Measurements from ENCODE around the gene HES3. TPM values are rescaled to one million over a fixed set of nuclear protein-coding genes. Genes with fewer than 3 reads are reported as not detected.

The HES3 gene
- total RNA-seq, 1 donor: not detected

GRCh38 chr1:6248161-6248776, 4.3 kb downstream of the HES3 start:
- Histone ChIP-seq H3K27me3 (ENCODE audit: insufficient read depth, low read length) (peaks cover 56% of the 10 kb centered on the region), H3K4me1 (ENCODE audit: insufficient read depth, low read length) (peaks cover 12% of the 10 kb centered on the region), H3K4me3 (ENCODE audit: low read length) (no peak overlapping the region), H3K9me3 (ENCODE audit: low read depth, low read length) (no peaks in the 10 kb centered on the region)

- Histone ChIP-seq H3K9me3 (ENCODE audit: low read depth, low read length) (no peaks in the 10 kb centered on the region), H3K27me3 (ENCODE audit: insufficient read depth, low read length) (peaks cover 49% of the 10 kb centered on the region), H3K4me3 (ENCODE audit: low read length) (no peak overlapping the region), H3K4me1 (ENCODE audit: insufficient read depth, low read length) (peaks cover 12% of the 10 kb centered on the region)
Observed at GRCh38 chr1:6248932-6249738, 5.2 kb downstream of the HES3 start.

GRCh38 chr1:6249739-6250689, 6.0 kb downstream of the HES3 start:
- peaks cover 12% of the 10 kb centered on the region for H3K4me1 ChIP-seq (ENCODE audit: insufficient read depth, low read length)
- H3K9me3 ChIP-seq (ENCODE audit: low read depth, low read length): no peaks in the 10 kb centered on the region
- peaks cover 43% of the 10 kb centered on the region for H3K27me3 ChIP-seq (ENCODE audit: insufficient read depth, low read length)
- H3K4me3 ChIP-seq (ENCODE audit: low read length): no peak overlapping the region

- no peaks in the 10 kb centered on the region for H3K9me3 ChIP-seq (ENCODE audit: low read depth, low read length)
- peaks cover 5% of the 10 kb centered on the region for H3K4me1 ChIP-seq (ENCODE audit: insufficient read depth, low read length)
- no peak overlapping the region for H3K4me3 ChIP-seq (ENCODE audit: low read length)
- peaks cover 36% of the 10 kb centered on the region for H3K27me3 ChIP-seq (ENCODE audit: insufficient read depth, low read length)
Observed at GRCh38 chr1:6251233-6251632, 7.3 kb downstream of the HES3 start.

GRCh38 chr1:6251681-6252373, 7.8 kb downstream of the HES3 start:
- no peaks in the 10 kb centered on the region for H3K9me3 ChIP-seq (ENCODE audit: low read depth, low read length)
- peaks cover 32% of the 10 kb centered on the region for H3K27me3 ChIP-seq (ENCODE audit: insufficient read depth, low read length)
- H3K4me1 ChIP-seq (ENCODE audit: insufficient read depth, low read length): no peaks in the 10 kb centered on the region
- no peak overlapping the region for H3K4me3 ChIP-seq (ENCODE audit: low read length)

- Histone ChIP-seq H3K27me3 (ENCODE audit: insufficient read depth, low read length) (peaks cover 27% of the 10 kb centered on the region), H3K9me3 (ENCODE audit: low read depth, low read length) (no peaks in the 10 kb centered on the region), H3K4me1 (ENCODE audit: insufficient read depth, low read length) (no peaks in the 10 kb centered on the region), H3K4me3 (ENCODE audit: low read length) (no peak overlapping the region)
Observed at GRCh38 chr1:6252374-6252710, 8.4 kb downstream of the HES3 start.

GRCh38 chr1:6253380-6253779, 9.4 kb downstream of the HES3 start:
- H3K27me3 ChIP-seq (ENCODE audit: insufficient read depth, low read length): peaks cover 16% of the 10 kb centered on the region
- H3K4me1 ChIP-seq (ENCODE audit: insufficient read depth, low read length): no peaks in the 10 kb centered on the region
- no peaks in the 10 kb centered on the region for H3K9me3 ChIP-seq (ENCODE audit: low read depth, low read length)
- H3K4me3 ChIP-seq (ENCODE audit: low read length): no peak overlapping the region

- Histone ChIP-seq H3K4me1 (ENCODE audit: insufficient read depth, low read length) (peaks cover 4% of the 10 kb centered on the region), H3K27me3 (ENCODE audit: insufficient read depth, low read length) (peaks cover 9% of the 10 kb centered on the region), H3K4me3 (ENCODE audit: low read length) (no peak overlapping the region), H3K9me3 (ENCODE audit: low read depth, low read length) (no peaks in the 10 kb centered on the region)
Observed at GRCh38 chr1:6254691-6255090, 10.7 kb downstream of the HES3 start.

- H3K4me1 ChIP-seq (ENCODE audit: insufficient read depth, low read length): peaks cover 11% of the 10 kb centered on the region
- H3K27me3 ChIP-seq (ENCODE audit: insufficient read depth, low read length): no peaks in the 10 kb centered on the region
- H3K4me3 ChIP-seq (ENCODE audit: low read length): no peak overlapping the region
- no peaks in the 10 kb centered on the region for H3K9me3 ChIP-seq (ENCODE audit: low read depth, low read length)
Observed at GRCh38 chr1:6256645-6257044, 12.7 kb downstream of the HES3 start.

- Histone ChIP-seq H3K9me3 (ENCODE audit: low read depth, low read length) (no peaks in the 10 kb centered on the region), H3K4me1 (ENCODE audit: insufficient read depth, low read length) (peaks cover 11% of the 10 kb centered on the region), H3K27me3 (ENCODE audit: insufficient read depth, low read length) (peaks cover 2% of the 10 kb centered on the region), H3K4me3 (ENCODE audit: low read length) (no peak overlapping the region)
Observed at GRCh38 chr1:6257541-6258069, 13.6 kb downstream of the HES3 start.

- Histone ChIP-seq H3K4me1 (ENCODE audit: insufficient read depth, low read length) (peaks cover 11% of the 10 kb centered on the region), H3K9me3 (ENCODE audit: low read depth, low read length) (no peaks in the 10 kb centered on the region), H3K27me3 (ENCODE audit: insufficient read depth, low read length) (peaks cover 2% of the 10 kb centered on the region), H3K4me3 (ENCODE audit: low read length) (no peak overlapping the region)
Observed at GRCh38 chr1:6258675-6259074, 14.7 kb downstream of the HES3 start.

- Histone ChIP-seq H3K4me3 (ENCODE audit: low read length) (no peak overlapping the region), H3K4me1 (ENCODE audit: insufficient read depth, low read length) (peaks cover 11% of the 10 kb centered on the region), H3K9me3 (ENCODE audit: low read depth, low read length) (no peaks in the 10 kb centered on the region), H3K27me3 (ENCODE audit: insufficient read depth, low read length) (peaks cover 2% of the 10 kb centered on the region)
Observed at GRCh38 chr1:6259491-6260362, 15.7 kb downstream of the HES3 start.

GRCh38 chr1:6260433-6260934, 16.5 kb downstream of the HES3 start:
- Histone ChIP-seq H3K4me1 (ENCODE audit: insufficient read depth, low read length) (peaks cover 11% of the 10 kb centered on the region), H3K27me3 (ENCODE audit: insufficient read depth, low read length) (peaks cover 2% of the 10 kb centered on the region), H3K4me3 (ENCODE audit: low read length) (peak overlapping the region; percentile 25), H3K9me3 (ENCODE audit: low read depth, low read length) (no peaks in the 10 kb centered on the region)

All from mononuclear cell (primary cell).